Ishikawa (cell line): Measurements from ENCODE around the gene COL23A1.

Experiments used
- CEBPB ChIP-seq: IDR thresholded peaks from 2 replicates; pipeline ENCODE4 v1.6.1; 2012
- CREB1 ChIP-seq: IDR thresholded peaks from 2 replicates; pipeline ENCODE4 v1.6.1; 2012; ENCODE audit warnings: low read depth
- EGR1 ChIP-seq: IDR thresholded peaks from 2 replicates; pipeline ENCODE4 v1.6.1; 2012
- EP300 ChIP-seq: IDR thresholded peaks from 2 replicates; pipeline ENCODE4 v1.6.1; 2012; ENCODE audit warnings: borderline replicate concordance
- FOXM1 ChIP-seq: IDR thresholded peaks from 2 replicates; pipeline ENCODE4 v1.6.1; 2012; ENCODE audit warnings: low read depth, borderline replicate concordance
- MAX ChIP-seq: IDR thresholded peaks from 2 replicates; pipeline ENCODE4 v1.6.1; 2012
- NFIC ChIP-seq: IDR thresholded peaks from 2 replicates; pipeline ENCODE4 v1.6.1; 2012
- RAD21 ChIP-seq: IDR thresholded peaks from 2 replicates; pipeline ENCODE4 v1.6.1; 2012; ENCODE audit warnings: low read depth
- REST ChIP-seq: IDR thresholded peaks from 2 replicates; pipeline ENCODE4 v1.6.1; 2012; ENCODE audit warnings: low read depth, mild to moderate bottlenecking
- TAF1 ChIP-seq: IDR thresholded peaks from 2 replicates; pipeline ENCODE4 v1.6.1; 2012; ENCODE audit warnings: low read depth, mild to moderate bottlenecking
- TCF12 ChIP-seq: IDR thresholded peaks from 2 replicates; pipeline ENCODE4 v1.6.1; 2012; ENCODE audit warnings: low read depth
- TEAD4 ChIP-seq: IDR thresholded peaks from 2 replicates; pipeline ENCODE4 v1.6.1; 2012
- USF1 ChIP-seq: IDR thresholded peaks from 2 replicates; pipeline ENCODE4 v1.6.1; 2012
- YY1 ChIP-seq: IDR thresholded peaks from 2 replicates; pipeline ENCODE4 v1.6.1; 2012; ENCODE audit warnings: low read depth
- ZBTB7A ChIP-seq: IDR thresholded peaks from 2 replicates; pipeline ENCODE4 v1.6.1; 2012; ENCODE audit warnings: low read depth

COL23A1 gene

GRCh38 chr5:178284093-178284675 is 306.0 kb downstream of the COL23A1 start:
- TF ChIP-seq MAX (no peak), RAD21 (peak; percentile 66), EP300 (no peak), TCF12 (no peak)

GRCh38 chr5:178283520-178283919 is 306.7 kb downstream of the COL23A1 start:
- TF ChIP-seq NFIC (no peak), EGR1 (no peak), CREB1 (no peak), TAF1 (no peak), TCF12 (no peak), MAX (no peak), FOXM1 (no peak), TEAD4 (no peak), USF1 (no peak), ZBTB7A (no peak), EP300 (no peak), YY1 (no peak)

- TF ChIP-seq EP300: no peak
- no peak for TF ChIP-seq TEAD4
- no peak for TF ChIP-seq ZBTB7A
- no peak for TF ChIP-seq USF1
- TF ChIP-seq MAX: no peak
- no peak for TF ChIP-seq TCF12
- no peak for TF ChIP-seq RAD21
- TF ChIP-seq REST: no peak
- TF ChIP-seq CREB1: no peak
- no peak for TF ChIP-seq TAF1
- TF ChIP-seq NFIC: no peak
- TF ChIP-seq CEBPB: no peak
- TF ChIP-seq EGR1: no peak
- no peak for TF ChIP-seq YY1
- no peak for TF ChIP-seq FOXM1
These were observed 307.8 kb downstream of the COL23A1 start for GRCh38 chr5:178282391-178282790.

- TF ChIP-seq ZBTB7A (no peak), EGR1 (no peak), FOXM1 (no peak), NFIC (no peak), USF1 (no peak), TCF12 (no peak), RAD21 (no peak), EP300 (no peak), TEAD4 (no peak), TAF1 (no peak), YY1 (no peak), CREB1 (no peak), CEBPB (no peak)
These were observed 308.9 kb downstream of the COL23A1 start for GRCh38 chr5:178281331-178281730.

- no peak for TF ChIP-seq EP300
- TF ChIP-seq CREB1: no peak
- no peak for TF ChIP-seq TEAD4
- TF ChIP-seq CEBPB: no peak
- TF ChIP-seq EGR1: no peak
- no peak for TF ChIP-seq YY1
- no peak for TF ChIP-seq NFIC
- TF ChIP-seq FOXM1: no peak
- no peak for TF ChIP-seq TAF1
- no peak for TF ChIP-seq ZBTB7A
- TF ChIP-seq TCF12: no peak
- no peak for TF ChIP-seq USF1
These were observed 309.6 kb downstream of the COL23A1 start for GRCh38 chr5:178280631-178281030.

GRCh38 chr5:178279723-178280438 is 310.3 kb downstream of the COL23A1 start:
- TF ChIP-seq YY1 (0 out of 2 replicates have a peak, but pooled peaks have one; percentile 7), EP300 (peak; percentile 20; the same call in 1 of the 2 replicates), FOXM1 (no peak), TCF12 (no peak), USF1 (no peak), TAF1 (no peak), EGR1 (no peak), REST (no peak), NFIC (peak; percentile 76), MAX (peak; percentile 49), RAD21 (peak; percentile 97)
